ENCODE measurements around the gene NALCN. TPM values are rescaled to one million over a fixed set of nuclear protein-coding genes. Genes with fewer than 3 reads are reported as not detected.

Gene NALCN
- total RNA-seq, 1 donor from 2014 or later, result 8.2 TPM

- DNase-seq, result no peak
- no peak for ATAC-seq (ENCODE audit: poor library complexity)
- intact Hi-C loops (cut with DNase I), result no loop called here
Measured at GRCh38 chr13:101157261-101157660, 259.0 kb downstream of the NALCN start.

- DNase-seq (no peak), ATAC-seq (ENCODE audit: poor library complexity) (no peak)
- intact Hi-C loops (cut with DNase I), result no loop called here
Measured at GRCh38 chr13:101155920-101156319, 260.4 kb downstream of the NALCN start.

- ATAC-seq (ENCODE audit: poor library complexity), result peak; percentile 45
- intact Hi-C loops (cut with DNase I), result no loop called here
- no peak for DNase-seq
Measured at GRCh38 chr13:101152184-101152583, 264.1 kb downstream of the NALCN start.

- intact Hi-C loops (cut with DNase I), result no loop called here
- DNase-seq, result no peak
- peak; percentile 51 for ATAC-seq (ENCODE audit: poor library complexity)
Measured at GRCh38 chr13:101150998-101151397, 265.3 kb downstream of the NALCN start.

- intact Hi-C loops (cut with DNase I), result loop anchor here (10.0 kb wide), 1 partner anchor 615 kb away; no protein-coding TSS in a partner anchor
- DNase-seq, result no peak
- peak; percentile 36 for ATAC-seq (ENCODE audit: poor library complexity)
Measured at GRCh38 chr13:101149735-101150384, 266.4 kb downstream of the NALCN start.

GRCh38 chr13:101146101-101146898 lies 270.0 kb downstream of the NALCN start:
- intact Hi-C loops (cut with DNase I), result loop anchor here (10.0 kb wide), 1 partner anchor 619 kb away; no protein-coding TSS in a partner anchor
- no peak for DNase-seq
- ATAC-seq (ENCODE audit: poor library complexity), result no peak

GRCh38 chr13:101144808-101145419 lies 271.4 kb downstream of the NALCN start:
- DNase-seq (no peak), ATAC-seq (ENCODE audit: poor library complexity) (peak; percentile 59)
- intact Hi-C loops (cut with DNase I), result loop anchor here (10.0 kb wide), 1 partner anchor 620 kb away; no protein-coding TSS in a partner anchor

GRCh38 chr13:101140936-101141335 lies 275.4 kb downstream of the NALCN start:
- intact Hi-C loops (cut with DNase I), result loop anchor here (10.0 kb wide), 1 partner anchor 624 kb away; no protein-coding TSS in a partner anchor

GRCh38 chr13:101140087-101140770 lies 276.1 kb downstream of the NALCN start:
- intact Hi-C loops (cut with DNase I), result loop anchor here (10.0 kb wide), 1 partner anchor 625 kb away; no protein-coding TSS in a partner anchor
- no peak for DNase-seq
- peak; percentile 82 for ATAC-seq (ENCODE audit: poor library complexity)

More at GRCh38 chr13:101140936-101141335, 275.4 kb downstream of the NALCN start:
- ATAC-seq (ENCODE audit: poor library complexity) (no peak), DNase-seq (no peak)

GRCh38 chr13:101139081-101139480 lies 277.2 kb downstream of the NALCN start:
- ATAC-seq (ENCODE audit: poor library complexity), result no peak
- intact Hi-C loops (cut with DNase I), result no loop called here
- no peak for DNase-seq

- ATAC-seq (ENCODE audit: poor library complexity) (peak; percentile 56), DNase-seq (no peak)
- intact Hi-C loops (cut with DNase I), result no loop called here
Measured at GRCh38 chr13:101127741-101128353, 288.5 kb downstream of the NALCN start.

GRCh38 chr13:101123028-101123427 lies 293.3 kb downstream of the NALCN start:
- ATAC-seq (ENCODE audit: poor library complexity), result no peak
- intact Hi-C loops (cut with DNase I), result no loop called here
- DNase-seq, result no peak

GRCh38 chr13:101121608-101122007 lies 294.7 kb downstream of the NALCN start:
- no peak for ATAC-seq (ENCODE audit: poor library complexity)
- intact Hi-C loops (cut with DNase I), result no loop called here
- no peak for DNase-seq

GRCh38 chr13:101120007-101120406 lies 296.3 kb downstream of the NALCN start:
- ATAC-seq (ENCODE audit: poor library complexity), result no peak
- intact Hi-C loops (cut with DNase I), result no loop called here
- DNase-seq, result no peak

- intact Hi-C loops (cut with DNase I), result no loop called here
- DNase-seq (no peak), ATAC-seq (ENCODE audit: poor library complexity) (no peak)
Measured at GRCh38 chr13:101116826-101117225, 299.5 kb downstream of the NALCN start.

- DNase-seq (no peak), ATAC-seq (ENCODE audit: poor library complexity) (no peak)
- intact Hi-C loops (cut with DNase I), result no loop called here
Measured at GRCh38 chr13:101116341-101116740, 300.0 kb downstream of the NALCN start.

GRCh38 chr13:101115762-101116171 lies 300.5 kb downstream of the NALCN start:
- DNase-seq (no peak), ATAC-seq (ENCODE audit: poor library complexity) (no peak)
- intact Hi-C loops (cut with DNase I), result no loop called here

- no peak for ATAC-seq (ENCODE audit: poor library complexity)
- intact Hi-C loops (cut with DNase I), result no loop called here
- no peak for DNase-seq
Measured at GRCh38 chr13:101111894-101112293, 304.4 kb downstream of the NALCN start.
